ENCODE results near the gene USH2A.
"Not testable (repeated sequence)": the region's sequence is repeated elsewhere in the genome, so short reads cannot be mapped to it uniquely, and the experiment has no call there.

Gene USH2A

GRCh38 chr1:216032961-216033614 lies 390.2 kb downstream of the USH2A start:
- no peak for DNase-seq

DNA sequence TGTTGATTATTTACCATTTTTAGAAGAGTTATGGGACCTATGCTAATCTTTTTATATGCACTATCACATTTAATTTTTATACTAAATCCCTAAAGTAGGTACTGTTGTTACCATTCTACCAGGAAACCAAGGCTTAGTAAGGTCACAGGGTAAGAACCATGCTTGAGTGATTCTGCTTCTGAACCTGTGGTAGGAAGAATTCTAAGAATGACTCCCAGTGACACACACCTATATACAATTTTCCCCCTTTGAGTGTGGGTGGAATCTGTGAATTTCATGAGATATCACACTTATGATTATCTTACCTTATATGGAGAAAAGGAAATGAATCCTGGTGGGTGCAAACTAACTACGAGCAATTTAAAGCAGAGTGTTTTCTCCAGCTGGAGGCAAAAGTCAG lies 391.0 kb downstream of the USH2A start:
- no peak for DNase-seq

GRCh38 chr1:216028631-216029030 lies 394.6 kb downstream of the USH2A start:
- no peak for DNase-seq

DNA sequence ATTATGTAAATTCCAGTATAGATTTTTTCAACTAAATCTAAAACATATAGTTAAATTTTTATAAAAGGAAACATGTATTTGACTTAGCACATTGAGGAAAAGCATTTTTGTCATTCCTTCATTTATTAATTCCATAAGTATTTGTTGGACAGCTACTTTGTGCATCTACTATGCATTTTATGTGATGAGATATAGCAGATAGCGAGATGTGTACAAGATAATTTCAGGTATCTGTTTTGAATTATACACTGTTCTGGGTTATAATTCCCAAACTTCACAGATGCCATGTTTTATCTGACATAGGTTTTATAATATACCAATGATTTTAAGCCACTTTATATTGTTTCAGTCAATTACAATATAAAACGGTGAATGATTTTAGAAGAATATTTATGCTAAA lies 398.7 kb downstream of the USH2A start:
- DNase-seq: no peak

- no peak for DNase-seq
These were observed 402.4 kb downstream of the USH2A start for GRCh38 chr1:216020743-216021345.

GRCh38 chr1:216015116-216015515 lies 408.1 kb downstream of the USH2A start:
- DNase-seq: no peak

DNA sequence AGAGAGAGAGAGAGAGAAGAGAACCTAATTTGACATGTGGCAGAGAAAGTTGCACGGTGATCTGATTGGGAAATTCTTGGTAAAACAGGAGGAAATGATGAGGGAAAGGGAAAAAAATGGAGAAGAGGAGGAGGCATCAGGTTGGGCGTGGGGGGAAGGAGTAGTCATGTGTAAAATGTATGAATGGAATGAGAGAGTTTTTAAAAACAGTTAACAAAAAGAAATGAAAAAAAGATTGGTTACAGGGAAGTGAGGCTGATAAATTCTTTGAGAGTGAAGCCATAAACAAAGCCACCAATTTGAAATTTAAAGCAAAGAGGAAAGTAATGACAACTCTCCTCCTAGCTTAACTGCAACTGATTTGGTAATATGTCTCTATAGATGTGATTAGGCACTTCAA lies 409.2 kb downstream of the USH2A start:
- no peak for DNase-seq

DNA sequence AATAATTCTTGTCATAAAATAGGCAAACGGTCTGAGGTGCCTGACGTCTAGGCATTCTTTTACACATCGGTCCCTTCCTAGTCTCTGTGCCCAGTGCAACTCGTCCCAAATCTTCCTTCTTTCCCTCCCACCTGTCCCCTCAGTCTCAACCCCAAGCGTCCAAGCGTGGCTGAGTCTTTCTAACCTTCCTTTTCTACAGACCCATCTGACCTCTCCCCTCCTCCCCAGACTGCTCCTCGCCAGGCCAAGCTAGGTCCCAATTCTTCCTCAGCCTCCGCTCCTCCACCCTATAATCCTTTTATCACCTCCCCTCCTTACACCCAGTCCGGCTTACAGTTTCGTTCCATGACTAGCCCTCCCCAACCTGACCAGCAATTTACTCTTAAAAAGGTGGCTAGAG lies 413.8 kb downstream of the USH2A start:
- DNase-seq: not testable (repeated sequence)

GRCh38 chr1:216005916-216006315 lies 417.3 kb downstream of the USH2A start:
- no peak for DNase-seq

DNA sequence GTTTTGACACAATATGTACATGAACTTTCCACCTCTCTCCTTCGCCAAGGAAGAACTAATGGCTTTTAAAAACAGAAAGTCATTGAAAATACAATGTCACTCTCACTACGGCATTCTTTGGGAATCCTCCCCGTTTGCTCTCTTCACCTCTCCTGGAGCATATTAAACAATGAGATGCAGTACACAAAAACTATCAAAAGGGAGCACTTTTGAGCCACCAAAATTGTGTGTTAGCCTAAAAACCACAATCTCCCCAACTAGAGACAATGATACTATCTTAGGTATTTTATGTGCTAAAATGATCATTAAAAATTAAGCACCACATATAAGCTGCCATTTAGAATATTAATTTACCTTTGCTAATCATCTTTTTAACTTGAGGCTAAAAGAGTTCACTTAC lies 430.6 kb downstream of the USH2A start:
- no peak for DNase-seq

DNA sequence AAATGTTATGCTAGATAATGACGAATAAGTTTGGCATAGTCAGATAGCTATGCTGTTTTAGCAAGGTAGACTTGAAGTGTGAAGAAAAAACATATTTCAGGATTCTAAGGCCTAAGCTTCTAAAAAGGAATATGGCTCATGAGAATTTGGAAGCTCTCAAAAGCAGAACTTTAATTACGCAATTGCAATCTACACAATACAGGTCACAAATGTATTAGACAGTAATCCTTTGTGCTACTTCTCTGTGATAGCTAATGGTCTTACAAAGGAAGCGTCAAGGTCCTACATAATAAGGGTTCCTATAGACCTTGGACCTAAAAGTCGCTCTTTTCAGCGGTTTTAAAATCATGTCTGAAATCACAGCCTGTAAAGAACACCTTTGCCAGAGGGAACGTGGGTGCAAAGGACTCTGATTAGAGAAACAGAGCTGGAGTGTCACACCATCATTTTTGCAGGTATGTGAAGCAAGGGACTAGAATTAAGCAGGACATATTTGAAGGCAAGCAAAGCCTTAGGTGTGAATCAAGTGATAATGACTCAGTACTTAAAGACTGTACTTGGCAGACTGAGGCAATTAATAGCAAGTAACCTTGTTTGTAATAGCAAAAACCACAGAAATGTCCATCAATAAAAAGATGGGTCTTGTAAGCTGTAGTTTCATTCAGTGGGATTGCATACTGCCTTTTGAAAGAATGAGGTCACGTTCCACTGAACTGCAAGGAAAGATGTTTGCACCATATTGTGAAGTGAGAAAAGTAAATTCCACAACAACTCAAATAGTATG lies 436.0 kb downstream of the USH2A start:
- DNase-seq: no peak

- DNase-seq: no peak
These were observed 436.8 kb downstream of the USH2A start for GRCh38 chr1:215986401-215986800.

- no peak for DNase-seq
These were observed 439.6 kb downstream of the USH2A start for GRCh38 chr1:215983680-215984079.

- no peak for DNase-seq
These were observed 451.3 kb downstream of the USH2A start for GRCh38 chr1:215971793-215972441.

GRCh38 chr1:215970406-215970805 lies 452.8 kb downstream of the USH2A start:
- no peak for DNase-seq

DNA sequence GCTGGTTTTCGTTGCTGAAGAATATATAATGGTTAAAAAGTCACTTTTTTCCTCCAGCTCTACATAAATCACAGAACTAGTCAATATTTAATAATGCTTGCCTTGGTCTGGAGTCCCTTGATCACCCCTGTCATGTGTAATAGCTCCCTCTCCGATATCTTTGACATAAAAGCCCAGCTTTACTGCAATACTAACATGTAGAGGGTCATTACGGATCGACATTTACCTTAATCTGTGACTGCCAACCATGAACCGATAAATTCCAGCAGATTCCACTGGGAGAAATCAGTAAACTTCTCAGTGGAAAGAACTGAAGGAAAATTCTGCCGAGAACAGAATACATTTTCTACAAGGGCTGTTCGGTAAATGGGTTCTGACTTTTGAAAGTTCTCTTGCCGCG lies 459.6 kb downstream of the USH2A start:
- DNase-seq: no peak

DNA sequence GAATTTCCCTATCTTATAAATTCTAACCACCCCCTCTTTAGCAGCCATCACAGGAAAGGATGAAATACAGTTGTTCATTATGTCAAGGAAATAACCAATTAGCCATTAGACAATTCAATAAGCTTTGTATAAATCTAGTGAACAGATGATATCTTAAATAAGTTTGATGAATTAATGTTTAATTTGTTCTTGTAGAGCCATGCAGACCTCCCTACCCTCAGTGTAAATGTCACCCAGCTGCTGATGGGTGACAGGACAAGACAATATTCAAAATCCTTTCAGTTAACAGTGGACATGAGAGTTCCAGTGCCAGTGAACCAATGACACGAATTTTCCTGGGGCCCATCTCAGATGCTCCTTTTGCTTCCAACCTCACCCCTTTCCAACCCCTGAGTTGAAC lies 460.2 kb downstream of the USH2A start:
- no peak for DNase-seq

DNA sequence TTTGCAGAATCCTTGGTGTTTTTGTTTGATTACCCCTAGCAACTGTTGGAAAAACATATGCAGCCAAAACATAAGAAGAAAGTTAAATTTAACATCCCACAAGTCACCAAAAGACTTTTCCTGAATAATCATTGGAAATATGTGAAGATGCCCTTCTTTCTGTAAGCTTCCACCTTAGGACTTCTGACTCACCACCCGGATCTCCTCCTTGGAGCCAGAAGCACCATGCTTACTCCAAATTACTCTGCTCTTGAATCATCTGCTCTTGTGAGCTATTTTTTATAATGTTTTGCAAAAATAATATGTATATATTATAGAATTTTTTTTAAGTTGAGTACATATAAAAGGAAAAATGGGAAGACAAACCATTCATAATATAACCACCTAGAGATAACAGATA lies 464.4 kb downstream of the USH2A start:
- DNase-seq: no peak

DNA sequence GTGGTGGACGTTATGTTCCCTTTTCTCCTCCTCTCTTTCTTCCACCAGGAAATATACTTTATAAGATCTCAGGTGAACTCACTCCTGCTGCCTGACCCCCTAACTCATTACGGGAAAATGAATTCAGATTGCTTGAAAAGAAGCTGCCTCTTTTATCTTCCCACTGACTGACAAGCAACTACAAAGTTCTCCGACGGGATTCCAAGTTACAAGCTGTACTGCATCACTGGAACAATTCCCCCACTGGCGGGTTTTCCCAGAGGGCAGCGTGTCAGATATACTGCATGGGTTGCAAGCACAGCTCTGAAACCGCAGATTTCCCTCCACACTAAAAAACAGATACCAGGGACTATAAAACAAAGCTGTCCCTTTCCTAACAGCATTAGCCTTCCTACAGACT lies 465.6 kb downstream of the USH2A start:
- no peak for DNase-seq

GRCh38 chr1:215932558-215932957 lies 490.7 kb downstream of the USH2A start:
- no peak for DNase-seq

- DNase-seq: no peak
These were observed 496.6 kb downstream of the USH2A start for GRCh38 chr1:215926670-215927069.

DNA sequence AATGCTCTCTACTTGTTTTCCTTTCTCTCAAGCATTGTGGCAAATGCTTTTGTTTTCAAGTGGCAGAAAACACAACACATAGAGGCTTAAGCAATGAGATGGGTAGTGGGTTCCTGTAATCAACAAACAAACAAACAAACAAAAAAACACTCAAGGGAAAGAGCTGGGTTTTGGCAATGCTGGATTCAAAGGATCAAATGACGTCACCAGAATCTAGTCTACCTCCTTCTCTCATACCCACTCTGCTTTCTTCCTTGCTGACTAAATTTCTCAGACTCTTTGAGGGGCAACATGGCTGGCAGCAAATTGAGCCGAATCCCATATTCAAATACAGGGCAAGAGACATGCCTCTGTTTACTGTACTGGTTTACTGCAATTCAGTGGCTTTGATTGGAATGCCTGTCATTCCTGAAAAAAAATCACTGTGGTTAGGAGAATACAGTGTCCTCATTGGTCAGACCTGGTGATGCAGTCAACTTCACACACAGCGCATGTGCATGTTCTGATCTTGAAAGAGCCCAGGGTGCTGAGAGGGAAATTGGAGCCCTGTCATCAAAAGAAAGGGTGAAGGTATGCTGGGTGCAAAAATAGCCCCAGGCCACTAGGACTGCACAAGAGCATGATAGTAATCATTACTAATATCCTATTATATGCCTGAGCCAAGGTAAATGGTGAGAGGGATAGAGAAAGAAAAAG lies 500.0 kb downstream of the USH2A start:
- no peak for DNase-seq

GRCh38 chr1:215911406-215911968 lies 511.8 kb downstream of the USH2A start:
- no peak for DNase-seq
